NCI-H526 treated with DMSO at 0.1 percent for 48 hours (cell line): Measurements from ENCODE around the gene ZDHHC20.

Experiments
- DNase-seq: peaks from one replicate; lab custom pipeline; 2025; lab: John Stamatoyannopoulos, UW

ZDHHC20 gene

DNA sequence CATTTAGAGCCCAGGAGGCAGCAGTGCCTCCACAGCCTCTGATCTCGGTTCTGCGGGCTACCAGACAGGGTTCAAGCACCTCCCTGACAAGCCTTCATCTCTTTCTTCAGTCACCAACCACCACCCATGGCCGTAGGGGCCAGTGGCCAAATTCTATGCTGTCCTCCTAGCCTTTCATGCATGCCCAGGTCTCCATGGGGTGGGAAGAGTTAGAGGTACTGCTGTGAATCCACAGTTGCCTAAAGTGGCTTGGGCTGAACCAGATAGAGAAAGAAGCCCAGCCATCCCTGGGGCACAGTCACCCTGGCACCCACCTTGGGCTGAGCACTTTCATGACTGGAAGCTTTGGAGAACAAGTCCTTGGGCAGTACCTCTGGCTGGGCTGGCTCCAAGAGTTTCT lies 97.4 kb downstream of the ZDHHC20 start:
- DNase-seq: no peak

GRCh38 chr13:21361123-21361522 lies 98.0 kb downstream of the ZDHHC20 start:
- DNase-seq: no peak

- DNase-seq: no peak
Observed at GRCh38 chr13:21360463-21360862, 98.6 kb downstream of the ZDHHC20 start.

DNA sequence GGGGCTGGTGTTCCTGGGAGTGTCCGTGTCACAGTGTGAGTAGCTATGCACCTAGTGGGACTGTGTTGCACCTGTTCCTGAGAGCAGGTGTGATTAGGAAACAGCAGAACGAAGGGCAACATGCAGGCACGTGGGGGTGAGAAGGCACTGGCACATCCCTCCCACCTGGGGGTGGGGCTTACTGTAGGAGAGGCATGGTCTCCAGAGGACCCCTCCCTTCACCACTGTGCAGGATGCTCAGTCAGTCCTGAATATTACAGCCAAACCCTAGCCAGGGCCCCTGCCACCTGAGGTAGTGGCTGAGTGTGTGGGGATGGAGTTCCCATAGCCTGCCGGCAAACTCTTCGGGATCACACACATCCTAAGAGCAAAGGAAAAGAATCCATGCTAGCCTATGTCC lies 99.2 kb downstream of the ZDHHC20 start:
- no peak for DNase-seq

GRCh38 chr13:21355304-21355703 lies 103.8 kb downstream of the ZDHHC20 start:
- DNase-seq: no peak

DNA sequence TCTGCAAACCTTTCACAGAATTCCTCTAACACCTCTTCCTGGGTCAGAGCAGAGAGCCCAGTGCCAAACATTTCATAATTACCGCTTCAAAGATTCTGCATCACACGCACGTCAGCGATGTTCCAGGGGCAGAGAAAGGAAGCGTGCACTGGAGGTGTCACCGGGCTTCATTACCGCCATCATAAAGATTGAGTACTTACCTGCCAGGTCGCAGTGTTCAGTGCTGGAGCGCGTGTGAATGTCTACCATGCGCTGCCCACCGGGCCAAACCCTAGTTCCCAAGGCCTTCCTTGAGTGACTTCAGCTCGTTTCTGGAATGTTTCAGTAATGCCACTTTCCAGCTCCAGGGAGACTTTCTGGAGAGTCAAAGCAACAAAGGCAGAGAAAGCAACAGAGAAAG lies 104.4 kb downstream of the ZDHHC20 start:
- DNase-seq: no peak

DNA sequence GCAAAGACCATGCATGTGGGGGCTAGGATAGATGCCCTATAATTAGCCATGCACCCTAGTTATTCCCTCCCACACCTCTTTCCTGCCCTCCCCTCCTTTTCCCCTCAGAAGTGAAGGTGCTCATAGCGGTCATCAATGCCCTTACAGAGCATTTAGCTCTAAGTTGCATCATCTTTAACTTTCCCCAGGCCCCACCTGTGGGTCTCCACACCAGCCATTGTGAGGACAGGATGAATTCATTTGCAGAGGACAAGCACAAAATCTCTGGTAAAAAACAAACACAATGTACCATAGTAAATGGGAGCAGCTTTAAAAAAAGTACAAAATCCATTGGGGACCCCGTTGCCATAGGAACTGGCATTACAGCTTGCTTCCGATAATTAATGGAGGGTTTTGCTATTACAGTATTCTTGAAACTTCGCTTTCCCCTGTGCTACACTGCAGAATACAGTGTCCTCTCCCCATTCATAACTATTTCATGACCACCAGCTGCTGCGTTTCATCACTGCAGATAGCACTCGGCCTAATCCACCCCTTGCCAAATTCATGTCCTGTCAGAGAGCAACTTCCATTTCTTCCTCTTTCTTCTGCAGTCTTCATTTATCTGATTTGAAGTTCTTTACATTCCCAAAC lies 110.5 kb downstream of the ZDHHC20 start:
- DNase-seq: no peak

- no peak for DNase-seq
Observed at GRCh38 chr13:21347753-21348318, 111.3 kb downstream of the ZDHHC20 start.

GRCh38 chr13:21344662-21345176 lies 114.4 kb downstream of the ZDHHC20 start:
- no peak for DNase-seq

DNA sequence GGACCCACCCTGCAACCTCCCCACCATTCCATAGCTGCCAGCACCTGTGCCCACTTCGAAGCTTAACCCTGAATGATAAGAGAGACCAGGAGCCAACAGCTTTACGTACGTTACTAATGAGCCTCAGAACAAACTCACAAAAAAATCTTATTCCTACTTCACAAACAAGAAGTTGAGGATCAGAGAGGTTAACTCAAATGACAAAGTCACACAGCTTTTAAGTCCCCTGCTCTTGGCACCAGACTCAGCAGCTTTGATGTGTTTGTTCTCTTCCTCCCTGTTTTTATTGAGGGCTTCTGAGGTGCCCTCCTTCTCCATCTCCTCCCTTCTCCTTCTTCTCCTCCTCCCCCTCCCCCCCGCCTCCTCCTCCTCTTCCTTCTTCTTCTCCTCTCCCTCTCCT lies 115.4 kb downstream of the ZDHHC20 start:
- no peak for DNase-seq

DNA sequence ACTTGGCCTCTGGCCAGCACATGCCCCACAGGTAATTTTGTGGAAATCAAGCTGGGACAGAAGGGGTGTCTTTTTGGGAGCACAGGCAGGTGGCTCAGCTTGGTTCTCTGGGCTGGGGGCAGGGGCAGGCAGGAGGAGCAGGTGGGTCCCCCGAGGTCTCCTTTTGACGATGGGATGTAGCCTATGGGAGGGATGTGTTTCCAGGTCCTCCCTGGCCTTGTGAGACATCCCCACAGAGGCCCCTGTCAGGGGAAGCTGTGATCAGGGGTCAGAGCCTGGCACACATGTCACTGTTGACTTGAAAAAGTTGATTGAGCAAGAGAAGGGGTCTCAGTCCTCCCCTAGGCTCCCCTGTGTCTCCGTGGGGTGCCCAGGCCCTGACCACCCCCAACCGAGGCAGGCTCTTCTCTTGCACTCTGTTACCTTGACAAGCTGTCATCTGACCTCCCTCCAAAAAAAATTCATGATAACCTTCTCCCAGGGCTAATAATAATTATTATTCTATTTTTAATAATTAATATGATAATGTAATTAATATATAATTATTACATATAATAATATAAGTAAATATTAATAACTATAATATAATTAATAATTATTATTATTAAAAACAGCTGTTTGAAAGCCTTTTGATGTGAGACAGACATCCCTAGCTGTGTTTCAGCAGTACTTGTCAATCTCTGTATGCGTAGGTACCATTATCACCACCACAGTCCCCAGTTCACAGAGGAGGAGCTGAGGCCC lies 116.2 kb downstream of the ZDHHC20 start:
- no peak for DNase-seq

- no peak for DNase-seq
Observed at GRCh38 chr13:21341637-21342422, 117.3 kb downstream of the ZDHHC20 start.

DNA sequence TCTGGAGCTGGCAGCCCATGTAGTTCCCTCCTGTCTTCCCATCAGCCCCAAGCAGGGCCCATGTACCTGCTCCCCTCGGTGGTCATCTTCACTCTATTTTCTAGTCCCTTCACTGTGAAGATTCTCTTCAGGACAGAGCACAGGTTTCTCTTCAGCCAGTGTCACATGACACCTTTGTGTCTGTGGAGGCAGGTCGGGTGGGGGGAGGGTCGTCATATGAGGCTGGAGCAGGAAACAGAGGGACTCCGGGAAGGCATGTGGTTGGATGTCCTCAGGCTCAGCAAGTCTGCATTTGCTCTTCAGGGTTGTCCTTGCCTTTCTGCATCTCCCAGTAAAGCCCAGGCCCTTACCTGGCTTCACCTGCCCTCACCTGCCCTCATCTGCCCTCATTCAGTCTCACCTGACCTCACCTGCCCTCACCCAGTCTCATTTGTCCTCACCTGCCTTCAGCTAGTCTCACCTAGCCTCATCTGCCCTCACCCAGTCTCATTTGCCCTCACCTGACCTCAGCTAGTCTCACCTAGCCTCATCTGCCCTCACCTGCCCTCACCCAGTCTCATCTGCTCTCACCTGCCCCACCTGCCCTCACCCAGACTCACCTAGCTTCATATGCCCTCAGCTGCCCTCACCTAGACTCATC lies 120.3 kb downstream of the ZDHHC20 start:
- no peak for DNase-seq

DNA sequence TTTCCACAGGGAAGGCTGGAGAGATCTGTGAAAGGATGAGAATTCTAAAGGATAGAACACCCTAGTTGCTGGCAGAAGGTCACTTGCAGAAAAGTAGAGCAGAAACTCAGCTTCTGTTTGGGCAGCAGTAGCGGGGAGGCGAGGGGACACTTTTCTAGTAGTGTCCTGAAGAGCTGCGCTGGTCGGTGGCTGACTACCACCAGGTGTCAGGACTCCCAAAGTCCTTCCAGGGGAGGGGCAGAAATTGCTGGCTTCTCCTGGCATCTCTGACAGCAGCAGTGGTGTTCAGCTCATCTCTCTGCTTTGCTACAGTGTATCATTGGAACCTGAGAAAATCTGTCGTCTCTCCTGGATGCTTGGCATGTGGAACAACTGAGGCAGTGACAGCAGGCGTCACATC lies 120.9 kb downstream of the ZDHHC20 start:
- no peak for DNase-seq

DNA sequence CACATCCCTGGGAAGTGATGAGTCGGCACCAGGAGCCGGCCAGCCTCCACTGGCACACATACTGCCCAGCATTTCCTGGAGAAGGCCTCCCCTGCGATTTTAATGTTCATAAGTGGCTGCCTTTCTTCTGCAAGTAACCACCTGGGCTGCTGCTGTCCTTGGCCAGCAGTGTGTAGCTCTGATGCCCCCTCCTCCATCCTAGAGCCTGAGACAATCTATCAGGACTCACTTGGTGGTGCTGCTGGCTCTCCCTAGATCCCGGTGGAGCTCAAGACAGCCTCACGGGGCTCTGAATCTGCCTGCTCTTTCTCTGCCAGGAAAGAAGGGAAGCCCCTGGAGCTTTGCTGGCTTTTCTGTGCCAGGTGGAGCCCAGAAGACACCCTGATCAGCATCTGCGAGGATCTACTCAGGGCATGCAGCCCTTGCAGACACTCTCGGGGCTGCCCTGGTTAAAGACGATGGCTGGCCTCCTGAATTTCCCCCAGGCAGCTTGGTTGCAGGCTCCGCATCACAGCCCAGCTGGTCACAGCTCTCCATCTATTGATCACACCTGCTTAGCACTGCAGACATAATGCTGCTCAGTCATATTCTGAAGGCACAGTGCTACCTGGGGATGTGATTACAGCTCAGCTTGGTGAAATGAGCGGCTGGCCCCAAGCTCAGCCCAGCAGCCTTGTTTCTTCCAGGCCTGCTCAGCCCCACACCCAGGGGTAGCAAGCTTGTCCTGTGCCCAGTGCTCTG lies 122.3 kb downstream of the ZDHHC20 start:
- DNase-seq: no peak

- no peak for DNase-seq
Observed at GRCh38 chr13:21333186-21333585, 125.9 kb downstream of the ZDHHC20 start.

- DNase-seq: no peak
Observed at GRCh38 chr13:21330126-21330861, 128.8 kb downstream of the ZDHHC20 start.

GRCh38 chr13:21328836-21329477 lies 130.1 kb downstream of the ZDHHC20 start:
- DNase-seq: no peak

DNA sequence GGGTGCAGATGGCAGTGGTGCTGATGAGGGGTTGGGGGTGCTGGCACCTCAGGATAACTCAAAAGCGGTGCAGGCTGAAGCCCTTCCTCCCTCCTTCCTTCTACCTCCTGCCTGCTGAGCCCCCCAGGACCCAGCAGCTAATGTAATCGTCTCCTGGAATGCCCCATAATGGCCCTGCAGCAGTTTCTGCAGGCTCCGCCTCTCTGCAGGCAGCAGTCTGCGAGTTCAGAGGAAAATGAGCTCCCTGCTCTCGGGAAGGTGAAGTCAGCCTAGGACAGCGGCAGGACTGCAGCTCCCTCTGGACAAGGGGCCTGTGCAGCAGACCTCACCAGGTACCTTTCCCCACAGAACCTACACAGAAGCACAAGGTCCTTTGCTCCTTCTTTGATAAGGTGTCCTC lies 130.9 kb downstream of the ZDHHC20 start:
- no peak for DNase-seq
